Naive thymus-derived CD8-positive, alpha-beta T cell (primary cell): ENCODE data around the gene IL36G. TPM values are rescaled to one million over a fixed set of nuclear protein-coding genes. Genes with fewer than 3 reads are reported as not detected.
"Not testable (repeated sequence)": the region's sequence is repeated elsewhere in the genome, so short reads cannot be mapped to it uniquely, and the experiment has no call there.

ENCODE experiments used
- ATAC-seq, 2 donors: fragments of 150-1000 bp; cut with Tn5 transposase in 1 of 2; sonication (Bioruptor Pico), chemical (Tn5 transposase) in 1 of 2; 1 replicate in 1 of 2; 2 replicates in 1 of 2; pipeline ENCODE4 v1.10.0; 2021; ENCODE audit warnings: mild to moderate bottlenecking in 2 of 2, moderate library complexity in 2 of 2
- POLR2A ChIA-PET: fragments of 350-600 bp; sonication (Branson Sonifier 250); formaldehyde crosslinking; loops from one replicate; lab custom pipeline; 2021; ENCODE audit warnings: antibody characterized with exemption; lab: Charles Lee
- DNase-seq, 10 donors: peaks; one replicate each; pipeline versions ENCODE4 v3.0.0 to v3.0.0-alpha.2; 2020 to 2022
- H3K27ac Mint-ChIP-seq, 10 donors: one replicate each; pipeline ENCODE4 v1.8.0; 2020 to 2022; ENCODE audit warnings: mild to moderate bottlenecking in 10 of 10, mixed read lengths in 10 of 10, moderate library complexity in 4 of 10, inconsistent platforms in 1 of 10
- H3K27me3 Mint-ChIP-seq, 5 donors: one replicate each; pipeline ENCODE4 v1.8.0; 2021 to 2022; ENCODE audit warnings: mixed read lengths in 5 of 5
- H3K36me3 Mint-ChIP-seq, 3 donors: one replicate each; pipeline ENCODE4 v1.8.0; 2020 to 2022; ENCODE audit warnings: mixed read lengths in 3 of 3, mild to moderate bottlenecking in 2 of 3, inconsistent platforms in 1 of 3
- H3K4me1 Mint-ChIP-seq, 4 donors: one replicate each; pipeline ENCODE4 v1.8.0; 2021 to 2022; ENCODE audit warnings: mixed read lengths in 4 of 4
- H3K4me3 Mint-ChIP-seq, 10 donors: one replicate each; pipeline ENCODE4 v1.8.0; 2020 to 2022; ENCODE audit warnings: mild to moderate bottlenecking in 10 of 10, mixed read lengths in 10 of 10, moderate library complexity in 6 of 10, inconsistent platforms in 1 of 10
- H3K9me3 Mint-ChIP-seq, 9 donors: one replicate each; pipeline ENCODE4 v1.8.0; 2020 to 2022; ENCODE audit warnings: mixed read lengths in 9 of 9, mild to moderate bottlenecking in 3 of 9, inconsistent platforms in 1 of 9, moderate library complexity in 1 of 9
- polyA plus RNA-seq, 3 donors: library from polyadenylated mRNA; unstranded; fragments of 300-500 nt; fragmentation: Illumina TruSeq; gene quantifications; one replicate each; pipeline ENCODE4 v1.2.3, GENCODE V29; 2021
- total RNA-seq, 8 experiments: library from RNA in 2 of 8; stranded (reverse) in 2 of 8; gene quantifications; one replicate each; pipeline ENCODE4 v1.2.3 and lab custom pipeline; 2021 to 2026

IL36G gene
- total RNA-seq (not detected), polyA plus RNA-seq (not detected), total RNA-seq (lab: John Stamatoyannopoulos, UW) (0 to 0.08 (median 0) reads per million in 6 experiments)

GRCh38 chr2:112977559-112978056, at the start of gene IL36G:
TSS of gene IL36G (plus strand) at chr2:112978006. CDS start at chr2:112978639, 633 bp downstream.
- H3K9me3 Mint-ChIP-seq: no peaks in the 10 kb centered on the region
- peaks cover 10 to 21% (median 15%) of the 10 kb centered on the region in 4 donors for H3K4me1 Mint-ChIP-seq
- H3K36me3 Mint-ChIP-seq: no peaks in the 10 kb centered on the region
- ATAC-seq (no peak), DNase-seq (no peak)
- POLR2A ChIA-PET: interaction anchor here (1.5 kb wide), 1 partner anchor 19 kb away, joined by 3 read pairs; no protein-coding TSS in a partner anchor
- H3K27ac Mint-ChIP-seq: peak within 1 kb of the TSS in 4 of 10 donors; percentile 31 to 50 (median 46)
- H3K27me3 Mint-ChIP-seq: peaks cover 0 to 5% (median 0%) of the 10 kb centered on the region in 5 donors
- no peak within 1 kb of the TSS for H3K4me3 Mint-ChIP-seq

GRCh38 chr2:112933261-112933660, 44.5 kb upstream of the IL36G start:
- POLR2A ChIA-PET: no interaction called here
- Mint-ChIP-seq H3K4me1 (peaks cover 0 to 5% (median 0%) of the 10 kb centered on the region in 4 donors), H3K27ac (no peak overlapping the region), H3K4me3 (no peak overlapping the region), H3K36me3 (no peaks in the 10 kb centered on the region), H3K27me3 (peaks cover 0 to 5% (median 0%) of the 10 kb centered on the region in 5 donors), H3K9me3 (no peaks in the 10 kb centered on the region)
- DNase-seq (no peak), ATAC-seq (no peak)

- H3K36me3 Mint-ChIP-seq, H3K4me1 Mint-ChIP-seq, H3K9me3 Mint-ChIP-seq, H3K4me3 Mint-ChIP-seq, H3K27ac Mint-ChIP-seq, DNase-seq, H3K27me3 Mint-ChIP-seq, ATAC-seq, POLR2A ChIA-PET: not testable (repeated sequence)
Observed at GRCh38 chr2:112934117-112934516, 43.7 kb upstream of the IL36G start.

GRCh38 chr2:112936927-112937232, 40.9 kb upstream of the IL36G start:
- no peak for ATAC-seq
- peaks cover 0 to 3% (median 0%) of the 10 kb centered on the region in 5 donors for H3K27me3 Mint-ChIP-seq
- no peak for DNase-seq
- H3K36me3 Mint-ChIP-seq: no peaks in the 10 kb centered on the region
- peaks cover 0 to 6% (median 3%) of the 10 kb centered on the region in 4 donors for H3K4me1 Mint-ChIP-seq
- no peak overlapping the region for H3K4me3 Mint-ChIP-seq
- POLR2A ChIA-PET: no interaction called here
- no peaks in the 10 kb centered on the region for H3K9me3 Mint-ChIP-seq
- H3K27ac Mint-ChIP-seq: no peak overlapping the region

DNA sequence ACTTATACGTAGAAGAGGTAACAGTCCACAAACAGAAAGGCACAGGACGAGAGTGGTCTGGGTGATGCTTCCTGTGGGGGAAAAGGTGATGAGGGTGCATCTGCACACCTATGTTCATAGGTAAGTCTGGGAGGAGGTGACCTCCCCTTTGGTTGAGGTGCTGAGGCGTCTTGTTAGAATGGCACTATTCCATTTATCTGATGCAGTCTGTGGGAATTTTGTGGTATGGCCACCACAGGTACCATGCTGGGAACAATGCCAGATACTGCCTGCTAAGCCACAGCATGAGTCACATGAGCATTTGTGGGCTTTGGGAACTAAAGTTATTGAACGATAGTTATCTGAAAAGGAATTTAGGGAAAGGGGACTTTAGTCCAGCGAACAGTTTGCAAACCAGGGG, 38.9 kb upstream of the IL36G start:
- Mint-ChIP-seq H3K4me3 (no peak overlapping the region), H3K27ac (no peak overlapping the region), H3K36me3 (no peaks in the 10 kb centered on the region), H3K9me3 (no peaks in the 10 kb centered on the region), H3K4me1 (peaks cover 0 to 6% (median 3%) of the 10 kb centered on the region in 4 donors), H3K27me3 (peaks cover 0 to 3% (median 0%) of the 10 kb centered on the region in 5 donors)
- POLR2A ChIA-PET: no interaction called here
- DNase-seq: no peak
- ATAC-seq: peak in 1 of 2 donors; percentile 60

DNA sequence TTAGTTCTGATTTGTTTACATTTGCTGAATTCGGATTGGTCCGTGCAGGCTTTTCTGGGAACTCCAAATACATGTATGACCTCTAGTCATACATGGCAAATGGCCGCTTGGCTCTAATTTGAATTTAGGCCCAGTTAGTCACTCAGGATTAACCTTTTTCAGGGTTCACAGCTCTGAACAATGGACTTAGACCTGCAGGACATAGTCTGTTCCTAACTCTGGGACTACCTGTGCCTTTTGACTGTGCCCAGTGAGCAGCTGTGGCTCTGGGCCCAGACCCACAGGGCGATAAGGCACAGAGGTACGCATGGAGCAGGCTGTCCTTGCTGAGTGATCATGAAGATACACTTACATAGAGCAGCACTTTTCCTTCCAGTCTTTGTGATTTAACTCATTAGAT, 38.4 kb upstream of the IL36G start:
- Mint-ChIP-seq H3K9me3 (no peaks in the 10 kb centered on the region), H3K27ac (no peak overlapping the region), H3K36me3 (no peaks in the 10 kb centered on the region), H3K4me1 (peaks cover 0 to 6% (median 3%) of the 10 kb centered on the region in 4 donors), H3K27me3 (peaks cover 0 to 3% (median 0%) of the 10 kb centered on the region in 5 donors), H3K4me3 (no peak overlapping the region)
- POLR2A ChIA-PET: no interaction called here
- DNase-seq (no peak), ATAC-seq (no peak)

DNA sequence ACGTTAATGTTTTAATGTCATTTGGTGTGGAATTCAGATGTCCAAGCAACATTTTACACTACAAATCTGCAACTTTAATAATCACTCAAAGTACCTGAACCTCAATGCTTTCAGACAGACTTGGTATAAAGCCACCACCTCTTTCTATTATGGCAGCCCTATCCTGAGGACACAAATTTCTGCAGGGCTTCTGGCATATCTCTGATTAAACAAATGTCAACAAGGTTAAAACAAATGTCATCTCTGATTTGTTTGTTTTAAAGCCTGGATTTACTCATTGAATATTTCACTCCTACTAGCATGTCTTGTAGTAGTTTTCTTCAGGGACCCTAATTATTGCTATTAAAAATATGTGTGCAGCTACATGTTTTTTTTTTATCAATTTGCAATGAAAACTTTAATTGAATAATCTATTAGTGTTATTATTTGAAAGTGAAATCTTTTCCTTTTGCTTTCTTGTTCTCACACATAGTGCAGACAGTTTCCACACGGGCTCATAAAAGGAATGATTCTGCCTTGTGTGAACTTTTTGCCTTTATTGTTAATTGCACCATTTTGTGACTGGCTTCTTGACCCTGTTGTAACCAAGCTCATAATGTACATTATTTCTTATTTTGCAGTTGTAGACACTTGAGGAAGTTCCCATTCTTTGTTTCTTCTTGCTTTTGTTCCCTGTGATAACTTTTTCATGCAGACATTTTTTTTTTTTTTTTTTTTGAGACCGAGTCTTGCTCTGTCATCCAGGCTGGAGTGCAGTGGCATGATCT, 36.8 kb upstream of the IL36G start:
- Mint-ChIP-seq H3K9me3 (peaks cover 0 to 6% (median 0%) of the 10 kb centered on the region in 9 donors), H3K4me1 (peaks cover 0 to 6% (median 3%) of the 10 kb centered on the region in 4 donors), H3K4me3 (no peak overlapping the region), H3K27me3 (peaks cover 0 to 3% (median 0%) of the 10 kb centered on the region in 5 donors), H3K36me3 (no peaks in the 10 kb centered on the region), H3K27ac (no peak overlapping the region)
- no peak for ATAC-seq
- POLR2A ChIA-PET: no interaction called here
- no peak for DNase-seq

GRCh38 chr2:112941753-112942653, 35.8 kb upstream of the IL36G start:
- H3K27me3 Mint-ChIP-seq: peaks cover 0 to 2% (median 0%) of the 10 kb centered on the region in 5 donors
- no peaks in the 10 kb centered on the region for H3K36me3 Mint-ChIP-seq
- peak overlapping the region in 1 of 10 donors; percentile 33 for H3K27ac Mint-ChIP-seq
- POLR2A ChIA-PET: no interaction called here
- DNase-seq (peak; percentile 11 to 72 (median 39)), ATAC-seq (peak in 1 of 2 donors; percentile 64)
- peaks cover 0 to 6% (median 0%) of the 10 kb centered on the region in 9 donors for H3K9me3 Mint-ChIP-seq
- peaks cover 0 to 6% (median under 1%) of the 10 kb centered on the region in 4 donors for H3K4me1 Mint-ChIP-seq
- no peak overlapping the region for H3K4me3 Mint-ChIP-seq

- Mint-ChIP-seq H3K27ac (no peak overlapping the region), H3K36me3 (no peaks in the 10 kb centered on the region), H3K27me3 (peaks cover 0 to 2% (median 0%) of the 10 kb centered on the region in 5 donors), H3K9me3 (peaks cover 0 to 6% (median 0%) of the 10 kb centered on the region in 9 donors), H3K4me3 (no peak overlapping the region), H3K4me1 (peaks cover 0 to 6% (median under 1%) of the 10 kb centered on the region in 4 donors)
- POLR2A ChIA-PET: no interaction called here
- DNase-seq (no peak), ATAC-seq (no peak)
Observed at GRCh38 chr2:112942654-112943002, 35.2 kb upstream of the IL36G start.

GRCh38 chr2:112944971-112945370, 32.8 kb upstream of the IL36G start:
- POLR2A ChIA-PET: no interaction called here
- H3K36me3 Mint-ChIP-seq: no peaks in the 10 kb centered on the region
- no peak for DNase-seq
- ATAC-seq: no peak
- H3K4me3 Mint-ChIP-seq: no peak overlapping the region
- peaks cover 0 to 6% (median 0%) of the 10 kb centered on the region in 9 donors for H3K9me3 Mint-ChIP-seq
- H3K27ac Mint-ChIP-seq: no peak overlapping the region
- H3K4me1 Mint-ChIP-seq: no peaks in the 10 kb centered on the region
- peaks cover 0 to 4% (median 0%) of the 10 kb centered on the region in 5 donors for H3K27me3 Mint-ChIP-seq

- POLR2A ChIA-PET: no interaction called here
- H3K27me3 Mint-ChIP-seq: peaks cover 0 to 7% (median 0%) of the 10 kb centered on the region in 5 donors
Observed at GRCh38 chr2:112946086-112946485, 31.7 kb upstream of the IL36G start.

DNA sequence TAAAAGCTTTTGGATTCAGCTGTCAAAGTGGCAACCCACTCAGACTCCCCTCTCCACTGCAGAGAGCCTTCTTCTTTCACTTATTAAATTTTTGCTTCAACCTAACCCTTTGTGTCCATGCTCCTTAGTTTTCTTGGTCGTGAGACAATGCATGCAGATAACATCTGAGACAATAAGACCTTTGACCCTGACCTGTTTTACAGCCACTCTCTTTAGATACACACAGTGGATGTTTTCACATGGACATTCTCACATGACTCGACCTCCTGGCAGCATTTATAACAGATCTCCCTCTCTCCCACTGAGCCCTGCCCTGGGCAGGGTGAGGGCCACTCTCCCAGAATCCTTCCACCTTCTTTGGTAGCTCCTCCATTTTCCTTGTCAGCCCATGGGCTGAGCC, 30.4 kb upstream of the IL36G start:
- ATAC-seq: no peak
- H3K4me1 Mint-ChIP-seq: no peaks in the 10 kb centered on the region
- H3K9me3 Mint-ChIP-seq: peaks cover 0 to 10% (median 3%) of the 10 kb centered on the region in 9 donors
- DNase-seq: no peak
- H3K27ac Mint-ChIP-seq: no peak overlapping the region
- peaks cover 0 to 10% (median 0%) of the 10 kb centered on the region in 5 donors for H3K27me3 Mint-ChIP-seq
- H3K4me3 Mint-ChIP-seq: no peak overlapping the region
- POLR2A ChIA-PET: interaction anchor here (0.8 kb wide), 1 partner anchor 20 kb away, joined by 3 read pairs; no protein-coding TSS in a partner anchor
- H3K36me3 Mint-ChIP-seq: peaks cover 0 to 4% (median 0%) of the 10 kb centered on the region in 3 donors

More at GRCh38 chr2:112946086-112946485, 31.7 kb upstream of the IL36G start:
- Mint-ChIP-seq H3K4me3 (no peak overlapping the region), H3K4me1 (no peaks in the 10 kb centered on the region), H3K9me3 (peaks cover 0 to 6% (median 0%) of the 10 kb centered on the region in 9 donors), H3K27ac (no peak overlapping the region), H3K36me3 (no peaks in the 10 kb centered on the region)
- ATAC-seq (no peak), DNase-seq (no peak)
